Fibroblast of mammary gland (primary cell): ENCODE data around the gene CXCR6.
"Not testable (repeated sequence)": the region's sequence is repeated elsewhere in the genome, so short reads cannot be mapped to it uniquely, and the experiment has no call there.

Experiments
- DNase-seq: peaks from one replicate; pipeline ENCODE4 v3.0.0-alpha.2; 2010; ENCODE audit warnings: low read depth
- H3K4me3 ChIP-seq: 2 replicates; pipeline ENCODE4 v1.5.1; 2011; ENCODE audit warnings: low read depth, mild to moderate bottlenecking, low read length, moderate library complexity; ENCODE audit not compliant: control insufficient read depth
- CTCF ChIP-seq: conservative IDR thresholded peaks from 2 replicates; pipeline ENCODE4 v1.5.1; 2011; ENCODE audit warnings: low read depth, low read length, inconsistent platforms; ENCODE audit not compliant: control insufficient read depth, insufficient read depth

The CXCR6 gene

GRCh38 chr3:45992133-45992729 lies 49.0 kb downstream of the CXCR6 start:
- DNase-seq, result no peak
- no peak for TF ChIP-seq CTCF
- no peak overlapping the region for H3K4me3 ChIP-seq

- no peak for TF ChIP-seq CTCF
- H3K4me3 ChIP-seq, result no peak overlapping the region
- peak; percentile 96 for DNase-seq
Observed at GRCh38 chr3:45992821-45993221, 49.6 kb downstream of the CXCR6 start.

DNA sequence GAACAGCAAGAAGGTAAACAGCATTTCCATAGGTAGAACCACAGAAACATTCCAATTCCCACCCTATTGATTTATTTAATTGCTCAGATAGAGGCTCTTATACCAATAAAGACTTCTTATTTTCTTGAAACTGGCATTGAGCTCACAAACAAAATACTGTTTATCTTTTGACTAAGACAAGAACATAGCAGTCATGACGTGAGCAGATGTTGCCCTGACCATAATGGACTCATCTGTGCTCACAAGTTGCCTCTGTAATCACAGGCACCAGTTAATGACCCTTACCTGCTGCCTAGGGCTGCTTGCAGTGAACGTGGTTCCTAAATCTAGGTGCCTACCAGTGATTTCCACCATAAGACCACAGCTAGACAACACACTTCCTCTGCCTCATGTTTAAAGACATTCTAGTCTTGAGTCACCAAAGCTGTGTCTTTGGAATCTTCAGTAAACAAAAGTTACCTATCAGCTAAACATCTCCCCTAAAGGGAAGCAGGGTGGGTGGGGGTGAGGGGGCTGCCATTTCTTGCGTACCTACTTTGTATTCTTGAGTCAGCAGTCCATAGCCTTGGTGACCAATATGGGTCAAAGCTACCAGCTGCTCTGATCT lies 50.3 kb downstream of the CXCR6 start:
- TF ChIP-seq CTCF, result no peak
- no peak overlapping the region for H3K4me3 ChIP-seq
- DNase-seq, result peak; percentile 73

DNA sequence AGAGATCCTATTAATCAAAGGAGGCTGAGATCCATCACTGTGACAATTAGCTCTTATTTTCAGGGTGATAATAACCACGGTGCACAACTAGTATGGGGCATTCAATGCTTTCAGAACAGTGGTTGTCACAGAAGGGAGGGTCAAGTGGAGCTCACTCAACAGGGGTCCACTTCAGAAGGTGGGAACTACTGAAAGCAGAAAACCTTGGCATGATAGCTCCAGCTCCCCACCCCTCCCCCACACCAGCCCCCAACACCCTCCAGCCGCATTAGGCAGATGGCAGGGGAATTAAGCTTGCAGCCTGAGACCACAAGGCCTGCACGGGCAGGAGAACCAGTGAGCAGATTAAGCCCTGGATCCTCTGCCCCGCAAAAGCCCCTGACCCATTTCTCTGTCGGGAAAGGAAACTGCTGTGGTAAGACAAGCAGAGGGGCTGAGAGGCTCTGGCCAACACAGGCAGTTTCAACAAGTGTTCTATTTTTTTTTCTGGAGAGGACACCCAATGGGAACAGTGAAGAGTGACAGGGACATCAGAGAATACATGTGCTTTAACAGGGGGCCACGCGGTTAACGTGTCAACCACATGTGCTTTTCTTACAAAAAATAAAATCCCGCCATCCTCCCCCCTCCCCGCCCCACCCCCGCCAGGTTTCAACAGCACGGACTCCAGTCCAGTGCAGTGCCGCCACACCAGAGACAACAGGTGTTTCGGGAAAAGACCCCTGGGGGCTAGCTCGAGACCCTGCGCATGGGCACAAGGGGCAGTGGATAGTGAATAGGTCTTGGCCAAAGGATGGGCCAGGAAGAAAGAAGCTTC lies 51.4 kb downstream of the CXCR6 start:
- peak overlapping the region; percentile 85 for H3K4me3 ChIP-seq
- no peak for TF ChIP-seq CTCF
- DNase-seq, result no peak

GRCh38 chr3:45995236-45996192 lies 52.2 kb downstream of the CXCR6 start, which contains the start of gene FYCO1:
Gene FYCO1, minus strand, starts transcription at chr3:45995824. Its CDS starts 10,914 bp downstream, at chr3:45984910.
- no peak for TF ChIP-seq CTCF
- H3K4me3 ChIP-seq, result peak within 1 kb of the TSS; percentile 85
- peak; percentile 84 for DNase-seq

DNA sequence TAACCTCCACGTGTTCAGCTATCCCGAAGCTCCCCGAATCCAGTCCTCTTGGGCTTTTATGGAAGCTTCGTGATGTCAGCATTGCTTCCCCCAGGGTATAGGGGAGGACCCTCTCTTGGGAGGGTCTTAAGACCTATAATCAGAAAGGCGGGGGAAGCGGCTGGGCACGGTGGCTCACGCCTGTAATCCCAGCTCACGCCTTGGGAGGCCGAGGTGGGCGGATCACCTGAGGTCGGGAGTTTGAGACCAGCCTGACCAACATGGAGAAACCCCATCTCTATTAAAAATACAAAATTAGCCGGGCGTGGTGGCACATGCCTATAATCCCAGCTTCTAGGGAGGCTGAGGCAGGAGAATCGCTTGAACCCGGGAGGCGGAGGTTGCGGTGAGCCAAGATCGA lies 54.2 kb downstream of the CXCR6 start:
- H3K4me3 ChIP-seq, DNase-seq: not testable (repeated sequence)
